ENCODE measurements around the gene UGT1A7.
"Not testable (repeated sequence)": the region's sequence is repeated elsewhere in the genome, so short reads cannot be mapped to it uniquely, and the experiment has no call there.

Gene UGT1A7

DNA sequence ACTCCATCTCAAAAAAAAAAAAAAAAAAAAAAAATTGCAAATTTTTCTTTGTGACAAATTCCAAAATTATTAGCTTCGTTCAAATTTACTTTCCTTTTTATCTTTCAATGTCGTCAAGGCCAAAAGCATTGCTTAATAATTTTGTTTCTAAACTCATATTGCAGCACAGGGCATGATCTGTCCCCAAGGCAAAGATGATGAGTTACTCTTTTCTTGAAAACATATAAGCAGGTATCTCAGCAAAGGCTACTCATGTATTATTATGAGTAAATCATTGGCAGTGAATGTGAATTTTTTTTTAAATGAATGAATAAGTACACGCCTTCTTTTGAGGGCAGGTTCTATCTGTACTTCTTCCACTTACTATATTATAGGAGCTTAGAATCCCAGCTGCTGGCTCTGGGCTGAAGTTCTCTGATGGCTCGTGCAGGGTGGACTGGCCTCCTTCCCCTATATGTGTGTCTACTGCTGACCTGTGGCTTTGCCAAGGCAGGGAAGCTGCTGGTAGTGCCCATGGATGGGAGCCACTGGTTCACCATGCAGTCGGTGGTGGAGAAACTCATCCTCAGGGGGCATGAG lies at the start of gene UGT1A7:
Gene UGT1A7 (plus strand): TSS at position 381 of the 579 bp plus-strand sequence. CDS start 37 bp downstream, at position 418.
- DNase-seq (ENCODE audit: low read depth), result no peak
- TF ChIP-seq CTCF (conservative IDR thresholded peaks at IDR 0.05; ENCODE audit: low read depth, low read length), result no peak
- H3K4me3 ChIP-seq (ENCODE audit: low read length), result no peak within 1 kb of the TSS

DNA sequence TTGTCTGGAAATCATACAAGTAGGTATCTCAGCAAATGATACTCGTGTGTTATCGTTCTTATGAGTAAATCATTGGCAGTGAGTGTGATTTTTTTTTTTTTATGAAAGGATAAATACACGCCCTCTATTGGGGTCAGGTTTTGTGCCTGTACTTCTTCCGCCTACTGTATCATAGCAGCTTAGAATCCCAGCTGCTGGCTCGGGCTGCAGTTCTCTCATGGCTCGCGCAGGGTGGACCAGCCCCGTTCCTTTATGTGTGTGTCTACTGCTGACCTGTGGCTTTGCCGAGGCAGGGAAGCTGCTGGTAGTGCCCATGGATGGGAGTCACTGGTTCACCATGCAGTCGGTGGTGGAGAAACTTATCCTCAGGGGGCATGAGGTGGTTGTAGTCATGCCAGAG lies 45.4 kb upstream of the UGT1A7 start, which contains the start of gene UGT1A10:
Gene UGT1A10 (plus strand): TSS at position 143 of the 400 bp plus-strand sequence. CDS start 75 bp downstream, at position 218.
- DNase-seq (ENCODE audit: low read depth); H3K4me3 ChIP-seq (ENCODE audit: low read length): not testable (repeated sequence)

DNA sequence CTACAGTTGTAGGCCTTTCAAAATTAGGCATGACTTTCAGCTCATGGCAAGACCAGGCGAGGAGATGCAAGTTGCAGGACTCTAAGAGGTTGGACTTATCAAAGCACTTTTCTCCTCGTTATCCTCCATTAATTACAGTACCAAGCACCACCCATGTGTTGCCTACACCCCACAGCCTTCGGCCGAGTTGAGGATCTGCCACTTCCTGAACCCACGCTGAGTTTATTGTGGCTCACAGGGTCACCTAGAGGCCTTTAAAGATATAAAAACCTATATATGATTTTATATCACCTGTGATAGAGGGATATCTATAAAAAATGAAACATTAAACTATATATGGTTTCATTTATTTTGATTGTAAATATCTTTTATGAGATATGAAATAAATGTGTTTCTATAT lies 42.9 kb upstream of the UGT1A7 start:
- DNase-seq (ENCODE audit: low read depth), result no peak

DNA sequence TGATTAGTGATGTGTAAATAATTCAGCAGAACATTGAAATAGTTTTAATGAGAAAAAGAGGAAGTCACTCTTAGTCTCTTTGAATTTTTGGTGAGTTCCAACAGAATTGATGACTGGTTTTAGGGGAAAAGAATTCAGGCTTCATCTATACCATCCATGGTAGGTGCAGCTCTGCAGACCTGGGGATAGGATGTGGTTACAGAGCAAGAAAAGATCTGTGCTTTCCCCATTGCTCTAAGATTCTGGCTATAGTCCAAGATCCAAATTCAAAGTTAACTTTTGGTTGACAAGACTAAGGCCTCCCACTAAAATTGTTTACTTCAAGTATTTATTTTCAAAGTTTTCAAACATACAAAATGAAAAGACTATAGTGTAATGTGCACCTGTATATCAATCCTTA lies 41.8 kb upstream of the UGT1A7 start:
- no peak overlapping the region for H3K4me3 ChIP-seq (ENCODE audit: low read length)
- TF ChIP-seq CTCF (conservative IDR thresholded peaks at IDR 0.05; ENCODE audit: low read depth, low read length), result no peak
- no peak for DNase-seq (ENCODE audit: low read depth)

More for the DNA sequence above, 42.9 kb upstream of the UGT1A7 start:
- TF ChIP-seq CTCF (conservative IDR thresholded peaks at IDR 0.05; ENCODE audit: low read depth, low read length), result no peak
- H3K4me3 ChIP-seq (ENCODE audit: low read length), result no peak overlapping the region

- H3K4me3 ChIP-seq (ENCODE audit: low read length), result no peak overlapping the region
- TF ChIP-seq CTCF (conservative IDR thresholded peaks at IDR 0.05; ENCODE audit: low read depth, low read length), result no peak
- DNase-seq (ENCODE audit: low read depth), result no peak
Observed at GRCh38 chr2:233643128-233643527, 38.6 kb upstream of the UGT1A7 start.

- not testable (repeated sequence) for H3K4me3 ChIP-seq (ENCODE audit: low read length); DNase-seq (ENCODE audit: low read depth)
Observed at GRCh38 chr2:233646033-233646432, 35.7 kb upstream of the UGT1A7 start.

- no peak for TF ChIP-seq CTCF (conservative IDR thresholded peaks at IDR 0.05; ENCODE audit: low read depth, low read length)
- no peak for DNase-seq (ENCODE audit: low read depth)
- H3K4me3 ChIP-seq (ENCODE audit: low read length), result no peak overlapping the region
Observed at GRCh38 chr2:233650981-233651380, 30.7 kb upstream of the UGT1A7 start.

DNA sequence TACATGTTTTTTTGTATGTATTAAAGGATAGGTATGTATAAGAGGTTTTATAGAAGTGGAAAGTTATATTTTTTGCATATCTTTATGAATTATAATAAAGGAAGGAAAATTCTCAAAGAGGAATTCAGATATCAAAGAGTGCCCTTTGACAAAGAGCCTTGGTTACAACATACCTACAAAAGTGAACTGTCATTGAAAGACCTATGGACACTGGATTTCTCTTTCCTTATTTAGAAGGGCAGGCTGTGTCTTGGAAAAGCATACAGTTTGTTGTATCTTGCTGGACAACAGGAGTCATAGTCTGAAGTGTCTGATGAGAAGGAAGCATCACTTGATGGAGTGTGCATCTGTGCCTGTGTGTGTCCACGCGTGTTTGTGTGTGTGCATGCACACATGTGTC lies 30.3 kb upstream of the UGT1A7 start:
- H3K4me3 ChIP-seq (ENCODE audit: low read length), result no peak overlapping the region
- no peak for DNase-seq (ENCODE audit: low read depth)
- TF ChIP-seq CTCF (conservative IDR thresholded peaks at IDR 0.05; ENCODE audit: low read depth, low read length), result no peak

All from retinal pigment epithelial cell (primary cell).